ENCODE measurements around the gene DAGLA.

- no peak for TF ChIP-seq CTCF (conservative IDR thresholded peaks at IDR 0.05; ENCODE audit: low read depth, low read length)
- no peak for TF ChIP-seq EZH2phosphoT487 (IDR thresholded peaks at IDR 0.05; ENCODE audit: borderline replicate concordance, low read length)
These were observed 44.2 kb downstream of the DAGLA start for GRCh38 chr11:61724437-61724836.

All from PC-3 (cell line).